HS-5 (cell line): Measurements from ENCODE around the gene MXD4.

Experiments
- DNase-seq: peaks from one replicate; pipeline ENCODE4 v3.0.0-alpha.2; 2012; ENCODE audit warnings: low read depth

The MXD4 gene

DNA sequence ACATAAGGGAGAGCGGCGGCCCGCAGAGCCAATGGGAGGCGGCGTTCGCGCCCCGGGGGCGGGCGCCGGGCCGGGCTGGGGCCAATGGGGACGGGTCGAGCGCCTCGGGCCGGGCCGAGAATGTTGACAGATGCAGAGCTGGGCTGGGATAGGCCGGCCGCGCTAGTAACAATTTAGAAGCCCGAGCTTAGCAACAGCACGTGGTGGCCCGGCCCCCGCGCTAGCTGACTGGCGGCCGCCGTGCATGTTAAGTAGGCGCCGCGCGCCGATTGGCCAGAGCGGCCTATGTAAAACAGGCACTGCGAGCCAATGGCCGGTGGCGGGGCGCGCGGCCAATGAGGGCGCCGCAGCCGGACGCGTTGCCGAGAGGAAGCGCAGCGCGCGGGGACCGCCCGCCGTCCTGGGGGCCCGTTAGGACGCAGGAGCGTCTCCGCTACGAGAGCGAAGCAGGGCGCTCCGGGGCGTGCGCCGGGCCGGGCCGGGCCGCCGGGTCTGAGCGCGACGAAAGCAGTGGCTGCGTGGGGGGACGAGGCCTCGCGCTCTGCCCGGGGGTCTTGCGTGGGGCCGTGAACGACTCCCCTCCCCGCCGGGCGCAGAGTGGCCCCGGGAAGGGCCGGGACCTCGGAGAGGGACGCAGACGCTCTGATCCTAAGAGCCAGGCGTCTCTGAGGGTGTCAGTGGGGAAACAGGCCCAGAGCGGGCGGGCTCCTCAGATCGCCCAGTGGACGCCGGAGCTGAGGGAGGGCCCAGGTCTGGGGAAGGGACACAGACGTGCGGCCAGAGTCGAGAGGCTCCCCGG, 435 bp upstream of the MXD4 start:
- DNase-seq = peak; percentile 94

DNA sequence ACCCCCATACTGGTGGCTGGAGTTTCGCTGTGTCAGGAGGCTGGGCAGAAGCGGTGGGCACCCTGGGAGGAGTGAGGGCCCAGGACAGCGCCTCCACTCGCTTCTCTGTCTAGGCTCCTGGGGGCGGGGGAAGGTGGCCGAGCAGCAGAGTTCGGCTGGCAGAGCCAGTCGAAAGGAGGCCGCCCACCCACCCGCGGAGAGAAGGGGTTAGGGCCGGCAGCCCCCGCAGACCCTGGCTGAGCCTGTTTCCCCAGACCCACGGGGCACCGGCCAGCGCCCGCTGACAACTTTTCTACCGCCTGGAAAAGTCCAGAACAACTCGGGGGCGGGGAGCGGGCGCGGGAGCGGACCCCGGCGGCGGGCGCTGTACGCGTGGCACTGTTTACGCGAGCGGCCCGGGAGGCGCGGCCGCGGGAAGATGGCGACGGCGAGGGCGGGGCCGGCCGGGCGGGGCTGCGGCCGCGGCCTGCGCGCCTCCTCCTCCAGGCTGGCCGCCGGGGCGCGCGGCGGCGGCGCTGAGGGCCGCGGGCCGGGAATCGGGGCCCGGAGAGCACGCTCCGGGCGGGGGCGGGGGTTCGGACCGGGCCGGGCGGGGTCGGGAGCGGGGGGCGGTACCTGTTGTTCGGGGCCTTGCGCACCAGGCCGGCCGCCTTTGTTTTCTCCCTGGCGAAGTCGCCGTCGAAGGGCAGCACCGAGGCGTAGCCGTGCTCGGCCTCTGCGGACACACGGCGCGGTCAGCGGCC, 628 bp downstream of the MXD4 start:
- no peak for DNase-seq

DNA sequence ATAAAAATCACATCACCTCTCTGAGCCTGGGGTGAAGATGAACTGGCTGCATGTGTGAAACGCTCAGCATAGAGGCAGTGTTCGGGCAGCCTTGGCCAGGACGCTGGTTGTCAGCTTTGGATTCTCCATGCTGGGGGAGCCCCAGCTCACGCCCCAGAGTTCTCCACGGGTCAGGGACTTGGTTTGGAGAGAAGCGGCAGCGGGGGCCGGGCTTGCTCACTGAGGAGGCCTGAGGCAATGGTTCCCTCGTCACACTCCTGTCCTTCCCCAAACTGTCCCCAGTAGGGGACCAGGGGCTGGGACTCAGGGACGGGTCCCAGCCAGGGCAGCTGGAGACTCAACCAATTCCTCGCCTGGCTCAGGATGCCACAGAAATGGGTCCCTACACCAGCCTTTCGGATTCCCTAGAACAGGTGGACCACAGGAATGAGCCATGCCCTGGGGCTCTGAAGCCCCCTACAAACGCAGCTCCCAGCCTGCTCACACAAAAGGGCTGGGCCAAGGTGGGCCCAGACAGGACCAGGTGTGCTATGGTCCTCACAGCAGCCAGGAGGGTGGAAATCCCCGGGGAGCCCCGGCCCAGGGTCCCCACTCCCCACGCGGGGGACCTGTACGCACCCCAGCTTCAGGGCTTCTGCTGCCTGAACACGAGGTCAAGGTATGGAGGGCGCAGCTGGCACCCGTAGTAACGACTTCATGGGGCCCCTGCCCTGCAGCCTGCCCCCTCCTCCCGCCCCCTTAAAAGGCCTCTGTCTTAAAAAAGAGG, 1.4 kb downstream of the MXD4 start:
- DNase-seq = no peak

DNA sequence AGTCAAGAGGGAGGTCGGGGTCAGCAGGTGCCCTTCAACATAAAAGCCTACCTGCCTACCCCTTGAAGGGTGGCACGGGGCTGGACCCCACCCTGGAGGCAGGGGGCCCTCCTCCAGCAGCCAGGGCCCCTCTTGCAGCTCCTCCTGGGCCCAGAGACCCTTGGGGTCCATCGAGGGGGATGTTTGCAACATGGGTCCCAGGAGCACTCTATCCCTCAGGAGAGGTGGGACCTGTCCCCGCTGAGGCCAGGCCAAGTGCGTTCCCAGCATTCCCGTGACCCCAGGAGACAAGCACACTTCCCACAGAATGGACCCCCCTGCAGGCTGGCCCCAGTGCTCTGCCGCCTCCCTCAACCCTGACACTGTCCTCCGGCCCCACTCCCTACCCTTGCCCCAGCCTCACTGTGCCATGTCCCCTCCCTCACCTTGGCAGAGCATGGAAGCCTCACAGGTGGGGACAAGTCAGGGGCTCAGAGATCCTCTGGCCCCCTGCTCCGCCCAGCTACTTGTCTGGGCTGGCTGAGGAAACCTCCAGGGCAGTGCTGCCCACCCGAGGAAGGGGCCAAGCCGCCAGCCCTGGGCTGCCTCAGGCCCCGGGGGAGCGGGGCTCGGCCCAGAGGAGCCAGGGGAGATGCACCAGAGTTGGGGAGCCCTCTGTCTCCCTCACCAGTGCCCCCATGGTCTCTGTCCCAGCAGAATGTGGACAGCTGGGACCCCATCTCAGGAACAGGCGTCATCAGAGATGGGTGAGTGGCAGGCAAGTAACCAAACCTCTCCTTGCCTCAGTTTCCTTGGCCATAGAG, 2.2 kb downstream of the MXD4 start:
- no peak for DNase-seq

DNA sequence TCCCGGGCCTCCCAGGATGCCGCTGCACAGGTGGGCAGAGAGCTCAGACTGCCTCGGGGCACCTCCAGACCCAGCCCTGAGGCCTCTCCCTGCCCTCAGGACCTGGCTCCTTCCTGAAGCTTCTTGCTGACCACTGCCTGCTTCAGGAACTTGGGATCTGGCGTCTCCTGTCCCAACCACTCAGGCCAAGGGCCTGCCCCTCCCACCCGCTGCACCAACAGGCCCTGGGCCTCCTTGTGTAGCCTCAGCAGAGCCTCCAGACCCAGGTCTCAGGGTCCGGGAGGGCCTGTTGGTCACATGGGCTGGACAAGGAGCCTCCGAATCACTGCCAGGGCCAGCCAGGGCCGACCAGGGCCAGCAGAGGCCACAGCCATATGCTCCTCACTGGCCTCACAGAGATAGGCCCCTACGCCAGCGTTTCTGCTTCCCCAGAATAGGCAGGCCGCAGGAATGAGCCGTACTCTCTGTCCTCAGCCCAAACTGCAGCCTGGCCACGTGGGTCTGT, 2.8 kb downstream of the MXD4 start:
- DNase-seq = no peak

DNA sequence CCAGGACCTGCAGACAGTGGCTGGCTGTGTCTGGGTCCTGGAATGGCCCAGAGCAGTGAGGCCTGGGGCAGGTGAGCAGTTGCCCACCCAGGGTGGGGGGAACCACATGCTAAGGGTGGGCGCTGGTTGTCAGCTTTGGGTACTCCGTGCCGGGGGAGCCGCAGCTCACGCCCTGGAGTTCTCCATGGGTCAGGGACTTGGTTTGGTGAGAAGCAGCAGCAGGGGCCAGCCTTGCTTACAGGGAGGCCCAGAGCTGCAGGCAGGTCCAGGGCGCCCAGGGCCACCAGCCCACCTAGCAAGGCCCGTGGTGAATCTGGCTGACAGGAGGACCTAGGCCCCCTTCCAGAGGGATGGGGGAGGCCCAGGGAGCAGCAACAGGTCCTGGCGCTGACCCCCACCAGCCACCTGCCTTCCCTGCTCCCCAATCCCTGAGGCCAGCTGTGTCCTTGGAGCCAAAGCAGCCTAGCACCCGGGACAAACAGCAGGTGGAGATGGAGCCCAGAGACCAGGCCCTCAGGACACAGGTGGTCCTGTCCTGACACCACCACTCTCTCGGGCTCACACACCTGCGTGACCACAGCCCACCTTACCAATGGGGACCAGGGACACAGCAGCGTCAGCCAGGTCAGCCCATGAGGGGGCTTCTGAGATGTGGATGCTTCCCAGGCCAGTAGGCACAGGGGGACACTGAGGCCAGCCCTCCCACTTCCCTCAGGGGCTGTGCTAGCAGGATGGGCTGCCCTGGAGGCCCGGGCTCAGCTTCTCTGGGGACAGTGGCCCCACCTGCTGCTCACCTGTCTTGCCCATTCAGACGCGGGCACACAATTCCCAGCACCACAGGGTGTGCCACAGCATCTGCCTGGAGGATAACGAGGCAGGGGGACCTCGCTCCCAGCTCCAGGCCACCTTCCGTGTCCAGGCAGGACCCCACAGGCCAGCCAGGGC, 3.5 kb downstream of the MXD4 start:
- no peak for DNase-seq

DNA sequence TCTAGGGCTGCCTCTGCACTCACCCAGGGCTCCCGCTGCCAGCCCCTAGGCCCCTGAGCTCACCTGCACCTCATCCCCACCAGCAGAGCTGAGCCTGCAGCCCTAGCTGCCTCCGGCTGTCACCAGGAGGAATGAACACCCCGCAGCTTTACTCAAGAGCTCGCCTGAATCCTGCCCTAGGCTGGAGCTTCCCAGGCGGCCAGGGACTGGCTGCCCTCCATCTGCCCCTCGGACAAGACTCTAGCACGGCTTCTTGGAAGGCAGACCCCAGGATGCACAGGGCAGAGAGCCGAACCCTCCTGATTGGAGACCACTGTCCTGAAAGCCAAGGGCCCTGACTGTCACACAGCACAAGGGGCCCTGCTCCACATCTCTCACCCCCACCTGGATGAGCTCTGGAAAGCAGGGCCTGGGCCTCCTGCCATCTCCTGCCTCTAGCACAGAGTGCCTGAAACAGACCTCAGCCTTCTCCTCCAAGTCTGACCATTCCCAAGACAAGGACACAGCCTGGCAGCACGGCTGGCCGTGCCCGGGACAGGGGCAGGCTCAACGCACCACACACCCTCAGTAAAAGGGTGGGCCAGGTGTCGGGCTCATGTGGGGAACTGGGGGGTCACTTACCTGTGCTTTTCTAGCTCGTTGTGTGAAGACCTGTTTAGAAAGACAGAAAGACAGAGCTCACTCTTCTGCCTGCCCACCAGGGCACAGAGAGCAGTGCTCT, 4.4 kb downstream of the MXD4 start:
- DNase-seq = no peak

DNA sequence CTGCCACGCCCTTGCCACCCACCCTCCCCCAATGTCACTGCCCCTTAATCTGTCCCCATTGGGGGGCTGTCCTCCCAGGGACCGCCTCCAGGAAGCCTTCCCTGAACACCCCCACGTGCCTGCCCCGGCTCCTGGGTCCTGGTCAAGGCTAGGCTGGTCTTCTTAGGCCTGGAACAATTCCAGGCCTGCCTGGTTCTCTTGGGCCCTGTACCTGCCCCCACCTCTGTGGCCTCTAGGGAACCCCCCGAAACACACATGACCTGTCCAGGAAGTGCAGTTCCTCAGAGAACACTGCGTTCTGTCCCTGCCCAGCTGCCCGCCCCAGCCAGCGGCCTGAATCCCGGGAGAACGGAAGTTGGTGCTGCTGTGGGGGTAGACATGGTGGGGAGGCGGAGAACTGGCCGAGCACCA, 5.1 kb downstream of the MXD4 start:
- DNase-seq = no peak

DNA sequence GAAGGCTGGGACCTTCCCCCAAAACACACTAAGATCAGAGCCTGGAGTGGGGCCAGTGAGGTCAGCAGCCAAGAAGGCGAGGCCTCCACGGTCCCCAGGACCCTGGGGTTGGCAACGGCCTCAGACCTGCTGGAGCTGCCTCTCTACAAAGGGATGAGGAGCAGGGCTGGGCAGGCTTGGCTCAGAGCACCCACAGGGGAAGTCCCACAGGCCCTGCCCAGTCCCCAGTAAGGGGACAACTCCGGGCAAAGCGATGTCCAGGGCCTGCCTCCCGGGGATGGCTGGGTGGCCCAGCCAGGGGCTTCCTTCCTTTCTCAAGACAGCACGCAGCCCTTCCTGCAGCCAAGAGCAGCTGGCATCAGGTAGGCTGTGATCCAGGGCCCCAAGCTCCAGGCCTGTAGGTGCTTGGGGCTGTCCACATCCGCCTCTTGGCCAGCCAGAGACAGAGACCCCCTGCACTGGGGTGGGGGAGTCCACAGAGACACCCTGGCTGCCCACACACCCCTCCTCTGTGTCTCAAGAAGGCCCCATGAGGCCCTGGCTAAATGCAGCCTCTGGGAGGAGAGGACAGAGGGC, 5.7 kb downstream of the MXD4 start:
- DNase-seq = no peak

DNA sequence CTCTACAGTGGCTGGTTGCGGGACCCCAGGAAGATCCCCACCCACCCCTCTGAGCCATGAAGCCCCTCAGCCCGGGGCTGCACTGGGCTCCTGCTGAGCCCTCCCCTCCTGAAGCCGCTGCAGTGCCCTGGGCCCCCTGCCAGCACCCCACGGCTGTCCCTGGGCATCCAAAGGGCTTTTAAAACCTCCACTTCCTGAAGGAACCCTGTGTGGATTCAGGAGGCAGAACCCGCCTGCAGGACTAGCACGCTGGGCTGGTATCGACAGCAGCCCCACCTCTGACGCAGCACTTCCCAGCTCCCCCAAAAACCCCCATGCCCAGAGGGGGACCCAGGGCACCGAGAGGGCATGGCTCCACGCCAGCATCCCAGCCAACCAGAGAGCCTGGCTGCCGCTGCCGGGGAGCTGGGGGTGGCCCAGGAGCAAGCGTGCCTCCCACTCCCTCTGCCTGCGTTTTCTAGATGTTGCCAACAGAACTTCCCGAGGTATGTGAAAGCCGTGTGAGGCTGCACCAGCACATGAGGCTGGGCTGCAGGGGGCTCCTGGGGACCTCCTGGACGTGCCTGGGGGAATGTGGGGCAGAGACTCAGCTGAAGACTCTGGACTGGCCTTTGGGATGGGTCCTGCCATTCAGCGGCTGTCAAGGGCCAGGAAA, 6.3 kb downstream of the MXD4 start:
- DNase-seq = no peak

DNA sequence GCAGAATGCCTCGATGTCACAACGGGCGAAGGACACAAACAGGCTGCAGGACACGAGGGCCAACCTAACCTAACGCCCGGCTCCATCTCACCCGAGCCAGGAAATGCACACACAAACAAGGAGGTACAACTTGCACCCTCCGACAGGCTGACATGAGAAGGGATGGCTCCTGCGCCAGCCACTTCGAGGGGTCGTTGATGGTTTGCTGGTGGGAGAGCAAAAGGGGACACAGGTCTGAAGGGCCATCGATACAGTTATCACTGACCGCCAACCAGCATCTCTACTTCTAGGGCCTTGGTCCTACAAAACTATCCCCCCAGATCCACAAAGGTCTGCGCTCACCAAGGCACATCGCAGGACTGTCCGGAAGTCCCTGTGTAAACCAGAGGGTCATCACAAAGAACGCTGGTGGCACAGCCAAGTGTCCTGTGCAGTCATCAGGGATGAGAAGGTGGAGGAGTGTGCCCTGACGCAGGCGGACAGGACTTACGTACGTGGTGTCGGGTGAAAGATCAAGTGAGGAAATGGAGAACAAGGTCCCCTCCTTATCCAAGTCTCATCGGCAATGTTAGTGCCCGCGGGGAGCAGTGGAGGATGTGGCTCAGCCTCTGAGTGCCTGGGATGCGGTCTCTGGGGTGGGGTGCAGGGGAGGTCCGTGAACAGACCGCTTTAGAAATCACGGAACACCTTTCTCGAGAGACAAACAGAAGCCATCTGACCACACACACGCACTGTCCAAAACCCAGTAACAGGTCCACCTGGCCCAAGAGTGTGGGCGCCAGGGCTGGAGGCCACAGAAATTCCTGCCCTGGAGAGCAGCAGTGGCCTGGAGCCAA, 7.0 kb downstream of the MXD4 start:
- no peak for DNase-seq

DNA sequence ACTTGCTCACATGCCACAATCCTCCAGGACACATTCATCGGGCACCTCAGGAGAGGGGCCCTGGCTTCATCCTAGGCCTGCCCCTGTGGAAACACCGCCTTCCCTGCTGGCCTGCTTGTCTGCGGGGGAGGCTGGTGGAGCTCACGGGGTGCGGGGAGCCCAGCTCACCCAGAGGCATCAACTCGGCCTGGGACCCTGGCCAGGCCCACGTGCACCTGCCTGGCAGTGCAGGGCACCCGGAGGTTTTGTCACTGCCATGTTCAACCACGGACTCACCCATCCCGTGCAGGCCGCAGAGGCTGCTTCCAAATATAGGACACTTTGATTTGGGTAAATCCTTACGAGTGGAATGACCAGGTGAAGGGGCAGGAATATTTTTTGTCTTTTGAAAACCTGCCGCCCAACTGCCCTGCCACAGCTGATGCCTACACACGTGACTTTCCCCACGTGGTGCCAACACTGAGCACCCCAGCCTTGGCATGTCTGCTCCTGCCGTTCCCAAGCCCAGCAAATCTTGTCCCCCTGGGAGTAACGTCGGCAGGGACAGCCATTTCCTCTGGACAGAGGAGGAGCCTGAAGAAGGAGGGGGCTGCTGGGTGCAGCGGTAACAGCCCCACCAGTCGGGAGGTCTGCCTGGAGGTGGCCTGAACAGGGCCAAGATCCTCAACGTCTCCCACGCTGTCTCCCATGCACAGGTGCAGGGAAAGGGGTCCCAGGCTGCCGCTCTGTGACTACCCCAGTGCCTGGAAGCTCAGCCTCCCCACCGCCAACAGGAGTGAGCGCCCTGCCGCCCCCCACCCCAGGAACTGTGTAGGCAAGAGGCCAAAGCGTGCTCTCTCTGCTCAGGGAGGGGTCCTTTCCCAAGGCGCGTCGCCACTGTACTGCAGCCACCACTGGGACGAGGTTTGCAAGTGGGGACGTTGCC, 8.5 kb downstream of the MXD4 start:
- no peak for DNase-seq

DNA sequence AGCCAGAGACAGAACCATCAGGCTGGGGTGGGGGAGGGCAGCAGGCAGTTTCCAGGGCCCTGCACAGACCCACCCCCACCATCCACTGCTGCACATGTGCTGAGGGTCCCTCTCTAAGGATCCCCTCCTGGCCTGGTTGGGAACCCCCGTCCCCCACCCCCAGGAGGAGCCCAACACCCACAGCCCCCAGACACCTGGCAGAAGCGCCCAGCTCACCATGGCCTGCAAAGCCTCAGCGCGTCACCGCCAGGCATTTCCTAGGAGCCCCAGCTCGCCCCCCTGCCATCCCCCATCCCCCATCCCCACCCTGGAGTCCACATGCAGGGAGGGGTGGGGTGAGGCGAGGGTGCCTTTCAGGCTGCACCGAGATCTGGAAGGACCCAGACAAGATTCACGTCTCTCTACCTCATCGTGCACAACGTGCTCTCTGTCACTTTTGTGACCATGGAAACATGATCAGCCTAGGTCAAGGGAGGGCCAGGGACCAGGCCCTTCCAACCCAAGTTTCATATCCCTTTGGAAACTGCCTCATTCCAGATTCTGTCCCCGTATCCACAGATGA, 9.3 kb downstream of the MXD4 start:
- no peak for DNase-seq

DNA sequence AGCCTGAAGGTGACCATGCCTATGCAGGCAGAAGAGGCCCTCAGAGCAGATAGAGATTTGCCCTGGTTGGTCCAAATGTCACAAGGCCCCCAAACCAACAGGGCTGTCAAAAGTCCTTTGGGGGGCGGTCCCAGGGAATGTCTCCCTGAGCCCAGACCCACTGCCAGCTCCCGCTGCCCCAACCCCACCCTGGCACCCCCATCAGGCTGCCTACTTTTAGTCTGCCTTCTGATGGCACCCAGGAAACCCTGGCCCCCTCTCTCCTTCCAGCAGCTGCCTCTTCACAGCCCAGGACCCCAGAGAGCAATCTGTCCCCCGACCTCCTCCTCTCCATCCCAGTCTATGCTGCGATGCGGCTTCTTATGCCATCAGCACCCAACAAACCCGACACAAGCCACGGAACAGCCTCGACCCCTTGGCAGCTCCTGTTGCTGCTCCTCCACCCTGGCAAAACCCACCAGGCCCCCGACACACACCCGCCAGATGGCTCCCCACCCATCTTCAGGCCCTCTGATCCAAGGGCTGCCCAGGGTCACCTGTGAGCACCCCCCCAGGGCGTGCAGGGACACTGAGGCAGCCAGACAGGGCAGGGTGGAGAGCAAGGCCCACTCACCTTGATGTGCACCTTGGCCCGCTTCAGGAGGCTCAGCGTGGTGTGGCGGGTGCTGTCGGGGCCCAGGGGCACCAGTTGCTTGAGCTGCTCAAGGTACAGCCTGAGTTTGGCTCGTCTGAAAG, 9.9 kb downstream of the MXD4 start:
- no peak for DNase-seq

DNA sequence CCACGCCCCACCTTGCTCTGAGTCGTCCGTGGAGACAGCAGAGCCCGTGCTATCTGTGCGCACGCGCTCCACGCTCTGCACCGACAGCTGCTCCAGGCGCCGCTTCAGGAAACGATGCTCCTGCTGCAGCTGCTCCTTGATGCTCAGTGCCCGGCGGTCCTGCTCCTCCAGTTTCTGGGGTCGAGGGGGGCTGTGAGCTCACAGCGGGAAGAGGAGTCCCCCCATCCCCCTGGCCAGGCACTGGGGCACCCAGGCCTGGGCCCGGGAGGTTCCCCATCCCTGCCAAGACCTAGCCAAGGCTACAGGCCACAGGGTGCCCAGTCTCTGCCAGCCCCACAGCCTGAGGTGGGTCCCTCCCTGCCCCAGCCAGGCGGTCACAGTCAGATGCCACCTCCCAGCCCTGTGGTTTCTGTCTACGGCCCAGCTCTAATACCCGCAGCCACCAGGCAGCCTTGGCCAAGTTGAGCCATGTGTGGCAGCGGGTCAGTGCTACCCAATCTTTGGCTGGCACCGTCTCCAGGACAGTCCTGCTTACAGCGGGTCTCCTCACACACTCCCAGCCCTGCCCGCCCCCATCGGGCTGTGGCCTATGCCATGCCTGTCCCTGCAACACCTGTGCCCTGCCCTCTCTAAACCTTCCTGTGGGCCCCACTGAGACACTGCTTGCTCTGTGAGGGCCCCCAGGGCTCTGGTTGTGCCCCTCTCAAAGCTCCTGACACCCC, 10.7 kb downstream of the MXD4 start:
- no peak for DNase-seq
